Measurements from ENCODE around the gene TRABD2A. TPM values are rescaled to one million over a fixed set of nuclear protein-coding genes. Genes with fewer than 3 reads are reported as not detected.

Gene TRABD2A, protein sequence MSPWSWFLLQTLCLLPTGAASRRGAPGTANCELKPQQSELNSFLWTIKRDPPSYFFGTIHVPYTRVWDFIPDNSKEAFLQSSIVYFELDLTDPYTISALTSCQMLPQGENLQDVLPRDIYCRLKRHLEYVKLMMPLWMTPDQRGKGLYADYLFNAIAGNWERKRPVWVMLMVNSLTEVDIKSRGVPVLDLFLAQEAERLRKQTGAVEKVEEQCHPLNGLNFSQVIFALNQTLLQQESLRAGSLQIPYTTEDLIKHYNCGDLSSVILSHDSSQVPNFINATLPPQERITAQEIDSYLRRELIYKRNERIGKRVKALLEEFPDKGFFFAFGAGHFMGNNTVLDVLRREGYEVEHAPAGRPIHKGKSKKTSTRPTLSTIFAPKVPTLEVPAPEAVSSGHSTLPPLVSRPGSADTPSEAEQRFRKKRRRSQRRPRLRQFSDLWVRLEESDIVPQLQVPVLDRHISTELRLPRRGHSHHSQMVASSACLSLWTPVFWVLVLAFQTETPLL
- total RNA-seq = 10.8 and 14.4 TPM in 2 replicates
- 4.4 and 9.8 TPM in 2 replicates for polyA plus RNA-seq
- 3.6 and 8.7 TPM in 2 replicates for polyA plus RNA-seq (2012)
- 1.8 and 30.6 TPM in 2 replicates for polyA minus RNA-seq (ENCODE audit: low replicate concordance)

DNA sequence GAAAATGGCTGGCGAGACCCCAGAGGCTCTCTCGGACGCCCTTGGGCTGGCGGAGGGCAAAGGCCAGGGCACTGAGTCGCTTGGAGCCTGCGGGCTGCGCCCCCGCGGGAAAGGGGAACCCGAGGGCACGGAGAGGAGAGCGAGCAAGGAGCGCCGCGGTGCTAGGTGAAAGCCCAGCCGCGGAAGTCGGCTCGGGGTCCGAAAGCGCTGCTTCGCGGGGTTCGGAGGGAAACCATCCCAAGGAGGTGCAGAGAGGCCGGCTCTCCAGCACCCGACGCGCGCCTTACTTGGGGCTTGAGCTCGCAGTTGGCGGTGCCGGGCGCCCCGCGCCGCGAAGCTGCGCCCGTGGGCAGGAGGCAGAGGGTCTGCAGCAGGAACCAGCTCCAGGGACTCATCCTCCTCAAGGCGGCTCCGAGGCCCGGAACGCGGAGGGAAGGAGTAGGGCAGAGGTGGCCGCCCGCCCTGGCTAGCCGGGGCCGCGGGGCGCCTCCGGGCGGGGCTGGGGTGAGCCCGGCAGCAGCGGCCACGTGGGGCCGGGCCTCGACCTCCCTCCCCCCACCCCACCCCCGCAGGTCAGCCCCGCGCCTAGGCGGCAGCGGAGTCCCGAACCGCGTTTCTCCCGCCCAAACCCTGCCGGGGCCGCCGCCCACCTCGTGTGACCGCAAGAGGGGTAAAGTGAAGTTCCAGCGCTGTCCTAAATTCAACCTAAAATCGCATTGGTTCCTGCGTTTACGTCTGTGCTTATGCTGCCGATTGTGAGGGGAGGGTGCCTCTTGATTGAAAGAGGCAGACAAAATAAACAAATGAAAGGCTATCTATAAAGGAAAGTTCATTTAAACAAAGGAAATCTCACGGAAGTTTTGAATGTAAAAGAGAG lies at the start of gene TRABD2A:
Gene TRABD2A (minus strand): TSS at position 440 of the 877 bp plus-strand sequence. CDS start 45 bp downstream, at position 395.
- Histone ChIP-seq H4K20me1 (ENCODE audit: control insufficient read depth, extremely low read depth, insufficient read depth, low read length) (no peaks in the 10 kb centered on the region), H3K9me3 (ENCODE audit: control insufficient read depth, insufficient read depth, low read depth, low read length) (no peaks in the 10 kb centered on the region), H3K27ac (ENCODE audit: insufficient read depth, low read length) (peak within 1 kb of the TSS; percentile 6), H3K9ac (ENCODE audit: insufficient read depth, low read length) (peak within 1 kb of the TSS; percentile 53), H3K79me2 (ENCODE audit: control insufficient read depth, insufficient read depth, low read length) (no peaks in the 10 kb centered on the region), H3K4me1 (ENCODE audit: control insufficient read depth, extremely low read depth, insufficient read depth, low read length) (peaks cover 2% of the 10 kb centered on the region), H3K36me3 (ENCODE audit: control insufficient read depth, insufficient read depth, low read length) (no peaks in the 10 kb centered on the region), H3K4me3 (replicated peaks in 1 of 4; ENCODE audit: control extremely low read depth in 1 of 4, insufficient read depth in 1 of 4, low read depth in 3 of 4, low read length in 4 of 4) (peak within 1 kb of the TSS; percentile 42 to 80 (median 62)), H2AFZ (ENCODE audit: low read length) (peak within 1 kb of the TSS; percentile 78), H3K27me3 (ENCODE audit: control insufficient read depth, insufficient read depth, low read length) (peaks cover 5% of the 10 kb centered on the region), H3K4me2 (ENCODE audit: extremely low read depth, insufficient read depth, low read length) (peak within 1 kb of the TSS; percentile 96)
- no peak for TF ChIP-seq CTCF (conservative IDR thresholded peaks at IDR 0.05 in 1 of 2, IDR thresholded peaks at IDR 0.05 in 1 of 2; ENCODE audit: low read depth in 1 of 2, low read length in 2 of 2)
- TF ChIP-seq EZH2 (IDR thresholded peaks at IDR 0.05; ENCODE audit: low read length, missing control alignments) = peak; percentile 23
- peak in 1 of 2 donors; percentile 86 for DNase-seq (ENCODE audit: low read depth in 2 of 2)

- Histone ChIP-seq H2AFZ (ENCODE audit: low read length) (no peak overlapping the region), H3K36me3 (ENCODE audit: control insufficient read depth, insufficient read depth, low read length) (no peaks in the 10 kb centered on the region), H3K79me2 (ENCODE audit: control insufficient read depth, insufficient read depth, low read length) (no peaks in the 10 kb centered on the region), H3K9ac (ENCODE audit: insufficient read depth, low read length) (no peak overlapping the region), H3K9me3 (ENCODE audit: control insufficient read depth, insufficient read depth, low read depth, low read length) (no peaks in the 10 kb centered on the region), H3K4me3 (replicated peaks in 1 of 4; ENCODE audit: control extremely low read depth in 1 of 4, insufficient read depth in 1 of 4, low read depth in 3 of 4, low read length in 4 of 4) (peak overlapping the region; percentile 1 to 57 (median 34)), H4K20me1 (ENCODE audit: control insufficient read depth, extremely low read depth, insufficient read depth, low read length) (no peaks in the 10 kb centered on the region), H3K27ac (ENCODE audit: insufficient read depth, low read length) (peak overlapping the region; percentile 41), H3K4me1 (ENCODE audit: control insufficient read depth, extremely low read depth, insufficient read depth, low read length) (peaks cover 6% of the 10 kb centered on the region), H3K4me2 (ENCODE audit: extremely low read depth, insufficient read depth, low read length) (peak overlapping the region; percentile 91), H3K27me3 (ENCODE audit: control insufficient read depth, insufficient read depth, low read length) (no peaks in the 10 kb centered on the region)
- no peak for DNase-seq (ENCODE audit: low read depth in 2 of 2)
- TF ChIP-seq EZH2 (IDR thresholded peaks at IDR 0.05; ENCODE audit: low read length, missing control alignments) (no peak), CTCF (conservative IDR thresholded peaks at IDR 0.05 in 1 of 2, IDR thresholded peaks at IDR 0.05 in 1 of 2; ENCODE audit: low read depth in 1 of 2, low read length in 2 of 2) (no peak)
Measured at GRCh38 chr2:84927275-84927627, 46.4 kb upstream of the TRABD2A start.
